Activated naive CD8-positive, alpha-beta T cell treated with anti-CD3 and anti-CD28 coated beads for 36 hours (primary cell): ENCODE results near the gene EZR. TPM values are rescaled to one million over a fixed set of nuclear protein-coding genes. Genes with fewer than 3 reads are reported as not detected.
A peak's percentile ranks its signal among the peaks of the same experiment; 100 is the strongest.
"Not testable (repeated sequence)": the region's sequence is repeated elsewhere in the genome, so short reads cannot be mapped to it uniquely, and the experiment has no call there.

Source experiments
- DNase-seq: peaks from one replicate; pipeline ENCODE4 v3.0.0; 2021
- H3K27ac Mint-ChIP-seq: one replicate; pipeline ENCODE4 v1.8.0; 2022; ENCODE audit warnings: mild to moderate bottlenecking, moderate library complexity, mixed read lengths
- H3K27me3 Mint-ChIP-seq: one replicate; pipeline ENCODE4 v1.8.0; 2022; ENCODE audit warnings: mild to moderate bottlenecking, mixed read lengths
- H3K36me3 Mint-ChIP-seq: one replicate; pipeline ENCODE4 v1.8.0; 2021; ENCODE audit warnings: mild to moderate bottlenecking, mixed read lengths
- H3K4me1 Mint-ChIP-seq: one replicate; pipeline ENCODE4 v1.8.0; 2021; ENCODE audit warnings: mixed read lengths
- H3K4me3 Mint-ChIP-seq: one replicate; pipeline ENCODE4 v1.8.0; 2022; ENCODE audit warnings: mild to moderate bottlenecking, moderate library complexity, mixed read lengths
- H3K9me3 Mint-ChIP-seq: one replicate; pipeline ENCODE4 v1.8.0; 2022; ENCODE audit warnings: mixed read lengths
- total RNA-seq, 2 experiments: library from RNA; stranded (reverse); gene quantifications; one replicate each; pipeline ENCODE4 v1.2.3, GENCODE V29; 2021

EZR gene
- total RNA-seq, 2 experiments from 2014 or later: 218 to 227 TPM

GRCh38 chr6:158849899-158850806 is 31.0 kb upstream of the EZR start:
- H3K36me3 Mint-ChIP-seq: no peaks in the 10 kb centered on the region

GRCh38 chr6:158848490-158848895 is 29.3 kb upstream of the EZR start:
- Mint-ChIP-seq H3K36me3 (no peaks in the 10 kb centered on the region), H3K9me3 (no peaks in the 10 kb centered on the region), H3K27me3 (no peaks in the 10 kb centered on the region), H3K27ac (no peak overlapping the region), H3K4me3 (no peak overlapping the region), H3K4me1 (peaks cover 22% of the 10 kb centered on the region)
- DNase-seq: no peak

More at GRCh38 chr6:158849899-158850806, 31.0 kb upstream of the EZR start:
- H3K27me3 Mint-ChIP-seq: no peaks in the 10 kb centered on the region
- H3K9me3 Mint-ChIP-seq: no peaks in the 10 kb centered on the region
- H3K4me3 Mint-ChIP-seq: peak overlapping the region; percentile 42
- H3K27ac Mint-ChIP-seq: peak overlapping the region; percentile 88
- peaks cover 24% of the 10 kb centered on the region for H3K4me1 Mint-ChIP-seq
- peak; percentile 35 for DNase-seq

GRCh38 chr6:158847786-158848185 is 28.6 kb upstream of the EZR start:
- no peak overlapping the region for H3K4me3 Mint-ChIP-seq
- H3K27ac Mint-ChIP-seq: no peak overlapping the region
- DNase-seq: no peak
- H3K9me3 Mint-ChIP-seq: no peaks in the 10 kb centered on the region
- H3K36me3 Mint-ChIP-seq: no peaks in the 10 kb centered on the region
- no peaks in the 10 kb centered on the region for H3K27me3 Mint-ChIP-seq
- H3K4me1 Mint-ChIP-seq: peaks cover 22% of the 10 kb centered on the region

- Mint-ChIP-seq H3K4me1 (peaks cover 21% of the 10 kb centered on the region), H3K36me3 (no peaks in the 10 kb centered on the region), H3K4me3 (no peak overlapping the region), H3K27ac (no peak overlapping the region), H3K9me3 (no peaks in the 10 kb centered on the region), H3K27me3 (no peaks in the 10 kb centered on the region)
- DNase-seq: no peak
Measured at GRCh38 chr6:158847012-158847529, 27.9 kb upstream of the EZR start.

GRCh38 chr6:158843751-158844683 is 24.8 kb upstream of the EZR start:
- H3K4me1 Mint-ChIP-seq: peaks cover 4% of the 10 kb centered on the region
- no peaks in the 10 kb centered on the region for H3K27me3 Mint-ChIP-seq
- H3K4me3 Mint-ChIP-seq: no peak overlapping the region
- H3K9me3 Mint-ChIP-seq: peaks cover 3% of the 10 kb centered on the region
- H3K27ac Mint-ChIP-seq: no peak overlapping the region
- peaks cover 3% of the 10 kb centered on the region for H3K36me3 Mint-ChIP-seq
- no peak for DNase-seq

- peaks cover 3% of the 10 kb centered on the region for H3K36me3 Mint-ChIP-seq
- no peaks in the 10 kb centered on the region for H3K27me3 Mint-ChIP-seq
- no peak for DNase-seq
- peaks cover 4% of the 10 kb centered on the region for H3K4me1 Mint-ChIP-seq
- no peak overlapping the region for H3K4me3 Mint-ChIP-seq
- H3K27ac Mint-ChIP-seq: no peak overlapping the region
- peaks cover 3% of the 10 kb centered on the region for H3K9me3 Mint-ChIP-seq
Measured at GRCh38 chr6:158841358-158841757, 22.2 kb upstream of the EZR start.

- Mint-ChIP-seq H3K36me3 (peaks cover 3% of the 10 kb centered on the region), H3K4me3 (no peak overlapping the region), H3K27ac (no peak overlapping the region), H3K9me3 (peaks cover 3% of the 10 kb centered on the region), H3K4me1 (peaks cover 9% of the 10 kb centered on the region), H3K27me3 (no peaks in the 10 kb centered on the region)
- DNase-seq: no peak
Measured at GRCh38 chr6:158840465-158840864, 21.3 kb upstream of the EZR start.

- H3K27ac Mint-ChIP-seq: no peak overlapping the region
- DNase-seq: no peak
- H3K4me1 Mint-ChIP-seq: peaks cover 10% of the 10 kb centered on the region
- H3K36me3 Mint-ChIP-seq: peaks cover 3% of the 10 kb centered on the region
- peaks cover 3% of the 10 kb centered on the region for H3K9me3 Mint-ChIP-seq
- H3K27me3 Mint-ChIP-seq: no peaks in the 10 kb centered on the region
- H3K4me3 Mint-ChIP-seq: no peak overlapping the region
Measured at GRCh38 chr6:158839796-158840195, 20.6 kb upstream of the EZR start.

- H3K36me3 Mint-ChIP-seq, H3K4me1 Mint-ChIP-seq, H3K9me3 Mint-ChIP-seq, DNase-seq, H3K27ac Mint-ChIP-seq, H3K27me3 Mint-ChIP-seq, H3K4me3 Mint-ChIP-seq: not testable (repeated sequence)
Measured at GRCh38 chr6:158838790-158839189, 19.6 kb upstream of the EZR start.

GRCh38 chr6:158837684-158838625 is 18.8 kb upstream of the EZR start:
- H3K4me3 Mint-ChIP-seq: no peak overlapping the region
- H3K27me3 Mint-ChIP-seq: no peaks in the 10 kb centered on the region
- peaks cover 3% of the 10 kb centered on the region for H3K9me3 Mint-ChIP-seq
- peaks cover 7% of the 10 kb centered on the region for H3K4me1 Mint-ChIP-seq
- peaks cover 3% of the 10 kb centered on the region for H3K36me3 Mint-ChIP-seq
- DNase-seq: no peak
- no peak overlapping the region for H3K27ac Mint-ChIP-seq

GRCh38 chr6:158836625-158837311 is 17.6 kb upstream of the EZR start:
- no peak for DNase-seq
- no peak overlapping the region for H3K27ac Mint-ChIP-seq
- no peaks in the 10 kb centered on the region for H3K27me3 Mint-ChIP-seq
- H3K36me3 Mint-ChIP-seq: peaks cover 3% of the 10 kb centered on the region
- H3K4me3 Mint-ChIP-seq: no peak overlapping the region
- H3K4me1 Mint-ChIP-seq: peaks cover 7% of the 10 kb centered on the region
- H3K9me3 Mint-ChIP-seq: peaks cover 3% of the 10 kb centered on the region

GRCh38 chr6:158835616-158836221 is 16.6 kb upstream of the EZR start:
- Mint-ChIP-seq H3K9me3 (peaks cover 3% of the 10 kb centered on the region), H3K36me3 (peaks cover 3% of the 10 kb centered on the region), H3K27ac (no peak overlapping the region), H3K27me3 (no peaks in the 10 kb centered on the region), H3K4me1 (peaks cover 7% of the 10 kb centered on the region), H3K4me3 (no peak overlapping the region)
- no peak for DNase-seq

- H3K27ac Mint-ChIP-seq: no peak overlapping the region
- DNase-seq: no peak
- no peaks in the 10 kb centered on the region for H3K27me3 Mint-ChIP-seq
- no peaks in the 10 kb centered on the region for H3K9me3 Mint-ChIP-seq
- H3K36me3 Mint-ChIP-seq: no peaks in the 10 kb centered on the region
- H3K4me3 Mint-ChIP-seq: no peak overlapping the region
- H3K4me1 Mint-ChIP-seq: peaks cover 7% of the 10 kb centered on the region
Measured at GRCh38 chr6:158834675-158835385, 15.7 kb upstream of the EZR start.
